H1 (cell line): ENCODE data around the gene SENP1.

Experiments used
- CHD2 ChIP-seq: IDR thresholded peaks from 2 replicates; pipeline ENCODE4 v1.6.1; 2012; ENCODE audit warnings: low read length, improper control_type of control experiment
- JUN ChIP-seq: IDR thresholded peaks from 2 replicates; pipeline ENCODE4 v1.6.1; 2011; ENCODE audit warnings: low read depth, mild to moderate bottlenecking, improper control_type of control experiment, low read length
- TBP ChIP-seq: IDR thresholded peaks from 2 replicates; pipeline ENCODE4 v1.6.1; 2011; ENCODE audit warnings: low read depth, low read length, improper control_type of control experiment
- TF ChIP-seq, protein P1 (sequence below), 3 experiments: IDR thresholded peaks; 1 replicate in 2 of 3; 2 replicates in 1 of 3; pipeline versions ENCODE4 v1.5.1 to v1.6.1; 2011; ENCODE audit warnings: low read length in 3 of 3, mild to moderate bottlenecking in 3 of 3, inconsistent platforms in 2 of 3, low read depth in 1 of 3, moderate library complexity in 1 of 3; ENCODE audit not compliant: insufficient read depth in 1 of 3; ENCODE audit errors: control extremely low read depth in 1 of 3

DNA sequence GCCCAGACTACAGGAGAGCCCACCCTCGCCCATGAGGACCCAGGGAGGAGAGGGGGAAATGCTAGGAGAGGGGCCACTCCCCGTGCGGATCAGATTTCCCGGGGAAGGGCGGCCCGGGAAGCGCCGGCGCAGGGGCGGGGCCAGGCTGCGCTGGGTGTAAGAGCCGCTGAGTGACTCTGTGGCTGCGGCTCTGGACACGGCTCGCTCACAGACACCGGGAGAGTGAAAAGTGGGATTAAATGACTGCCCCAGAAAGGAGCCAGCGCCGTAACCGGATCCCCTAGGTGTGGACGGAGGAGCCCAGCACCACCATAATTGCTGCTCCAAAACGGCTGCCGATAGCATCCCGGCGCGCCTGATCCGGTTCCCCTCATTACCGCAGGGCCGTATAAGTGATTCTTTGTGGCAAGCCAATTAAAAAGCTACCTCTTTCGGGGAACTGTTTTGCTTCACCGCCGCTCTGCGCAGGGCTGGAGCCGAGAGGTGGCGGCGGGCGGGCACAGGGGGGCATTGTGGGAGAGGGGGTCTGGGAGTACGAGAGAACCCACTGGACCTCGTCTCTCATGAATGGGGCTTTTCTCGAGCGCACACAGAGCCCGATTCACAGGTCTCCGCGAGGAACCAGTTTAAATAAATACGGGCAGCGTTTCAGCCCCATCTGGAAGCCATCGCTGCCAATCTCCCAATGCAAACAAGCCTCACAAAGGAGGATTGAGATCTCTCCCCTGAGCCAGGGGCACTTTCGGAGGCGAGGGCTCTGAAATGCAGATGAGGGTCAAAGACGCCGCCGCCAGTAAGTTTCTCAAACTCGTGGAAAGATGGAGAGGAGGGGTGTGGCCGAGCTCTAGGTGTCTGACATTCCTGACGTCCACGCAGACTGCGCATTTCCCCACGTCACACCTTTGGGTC, 104.1 kb downstream of the SENP1 start:
- TF ChIP-seq, protein P1, sequence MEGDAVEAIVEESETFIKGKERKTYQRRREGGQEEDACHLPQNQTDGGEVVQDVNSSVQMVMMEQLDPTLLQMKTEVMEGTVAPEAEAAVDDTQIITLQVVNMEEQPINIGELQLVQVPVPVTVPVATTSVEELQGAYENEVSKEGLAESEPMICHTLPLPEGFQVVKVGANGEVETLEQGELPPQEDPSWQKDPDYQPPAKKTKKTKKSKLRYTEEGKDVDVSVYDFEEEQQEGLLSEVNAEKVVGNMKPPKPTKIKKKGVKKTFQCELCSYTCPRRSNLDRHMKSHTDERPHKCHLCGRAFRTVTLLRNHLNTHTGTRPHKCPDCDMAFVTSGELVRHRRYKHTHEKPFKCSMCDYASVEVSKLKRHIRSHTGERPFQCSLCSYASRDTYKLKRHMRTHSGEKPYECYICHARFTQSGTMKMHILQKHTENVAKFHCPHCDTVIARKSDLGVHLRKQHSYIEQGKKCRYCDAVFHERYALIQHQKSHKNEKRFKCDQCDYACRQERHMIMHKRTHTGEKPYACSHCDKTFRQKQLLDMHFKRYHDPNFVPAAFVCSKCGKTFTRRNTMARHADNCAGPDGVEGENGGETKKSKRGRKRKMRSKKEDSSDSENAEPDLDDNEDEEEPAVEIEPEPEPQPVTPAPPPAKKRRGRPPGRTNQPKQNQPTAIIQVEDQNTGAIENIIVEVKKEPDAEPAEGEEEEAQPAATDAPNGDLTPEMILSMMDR (IDR thresholded peaks at IDR 0.05; ENCODE audit: control extremely low read depth in 1 of 3, insufficient read depth in 1 of 3, low read depth in 1 of 3, low read length in 3 of 3) = no peak
- TF ChIP-seq CHD2 = no peak
- TF ChIP-seq JUN = no peak
- TF ChIP-seq TBP = no peak
